ENCODE measurements around the gene ACAN.

The ACAN gene

DNA sequence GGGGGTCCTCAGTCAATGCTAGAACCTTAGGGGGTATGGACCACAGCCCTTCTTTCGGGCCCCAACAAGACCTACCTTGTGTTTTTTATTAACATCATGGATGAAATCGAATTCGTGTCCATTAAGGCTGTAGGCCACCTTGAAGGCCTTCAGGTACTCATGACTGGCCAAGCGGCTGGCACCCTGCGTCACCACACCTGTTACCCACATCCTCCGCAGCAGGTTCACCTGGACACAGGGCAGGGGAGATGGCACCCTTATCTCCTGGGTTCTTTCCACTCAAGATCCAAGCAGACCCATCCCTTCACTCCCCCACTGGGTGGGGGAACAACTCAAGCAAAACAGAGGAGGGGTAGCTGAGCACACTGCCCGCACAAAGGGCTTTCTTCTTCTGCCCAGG is 103.3 kb downstream of the ACAN start:
- no peak for DNase-seq (ENCODE audit: low read depth in 1 of 2, low spot score in 1 of 2)
- no peaks in the 10 kb centered on the region for H3K27me3 ChIP-seq (ENCODE audit: insufficient read depth, poor library complexity, severe bottlenecking)
- no peak overlapping the region for H3K27ac ChIP-seq (replicated peaks)
- TF ChIP-seq SPI1 (IDR thresholded peaks at IDR 0.05; ENCODE audit: borderline replicate concordance, low read depth) (no peak), POLR2AphosphoS5 (IDR thresholded peaks at IDR 0.05; ENCODE audit: low read depth) (no peak), GABPA (IDR thresholded peaks at IDR 0.05; ENCODE audit: low read depth) (no peak)
- H3K4me3 ChIP-seq (replicated peaks; ENCODE audit: insufficient read depth, low read length) = no peak overlapping the region

DNA sequence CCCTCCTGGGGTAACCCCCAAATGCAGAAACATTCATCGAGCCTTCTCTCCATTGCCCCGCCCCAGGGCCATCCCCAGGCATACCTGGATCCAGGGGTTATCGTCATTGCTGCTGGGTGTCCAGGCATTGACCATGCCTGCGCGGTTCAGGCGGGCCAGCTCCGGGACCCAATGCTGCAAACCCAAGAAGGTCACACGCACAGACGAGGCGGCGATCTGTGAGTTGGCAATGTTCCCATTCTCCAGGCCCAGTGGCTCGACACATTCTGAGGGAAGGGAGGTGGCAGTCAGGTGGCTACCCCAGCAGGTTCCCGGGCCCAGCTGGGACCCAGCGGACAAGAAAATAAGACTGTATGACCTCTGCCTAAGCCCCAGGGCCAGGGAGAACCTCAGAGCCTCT is 103.9 kb downstream of the ACAN start:
- TF ChIP-seq POLR2AphosphoS5 (IDR thresholded peaks at IDR 0.05; ENCODE audit: low read depth) = no peak
- TF ChIP-seq, protein P1, sequence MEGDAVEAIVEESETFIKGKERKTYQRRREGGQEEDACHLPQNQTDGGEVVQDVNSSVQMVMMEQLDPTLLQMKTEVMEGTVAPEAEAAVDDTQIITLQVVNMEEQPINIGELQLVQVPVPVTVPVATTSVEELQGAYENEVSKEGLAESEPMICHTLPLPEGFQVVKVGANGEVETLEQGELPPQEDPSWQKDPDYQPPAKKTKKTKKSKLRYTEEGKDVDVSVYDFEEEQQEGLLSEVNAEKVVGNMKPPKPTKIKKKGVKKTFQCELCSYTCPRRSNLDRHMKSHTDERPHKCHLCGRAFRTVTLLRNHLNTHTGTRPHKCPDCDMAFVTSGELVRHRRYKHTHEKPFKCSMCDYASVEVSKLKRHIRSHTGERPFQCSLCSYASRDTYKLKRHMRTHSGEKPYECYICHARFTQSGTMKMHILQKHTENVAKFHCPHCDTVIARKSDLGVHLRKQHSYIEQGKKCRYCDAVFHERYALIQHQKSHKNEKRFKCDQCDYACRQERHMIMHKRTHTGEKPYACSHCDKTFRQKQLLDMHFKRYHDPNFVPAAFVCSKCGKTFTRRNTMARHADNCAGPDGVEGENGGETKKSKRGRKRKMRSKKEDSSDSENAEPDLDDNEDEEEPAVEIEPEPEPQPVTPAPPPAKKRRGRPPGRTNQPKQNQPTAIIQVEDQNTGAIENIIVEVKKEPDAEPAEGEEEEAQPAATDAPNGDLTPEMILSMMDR (IDR thresholded peaks at IDR 0.05; ENCODE audit: insufficient read depth, low read length) = no peak
- TF ChIP-seq SPI1 (IDR thresholded peaks at IDR 0.05; ENCODE audit: borderline replicate concordance, low read depth) = no peak
- TF ChIP-seq, protein P2, sequence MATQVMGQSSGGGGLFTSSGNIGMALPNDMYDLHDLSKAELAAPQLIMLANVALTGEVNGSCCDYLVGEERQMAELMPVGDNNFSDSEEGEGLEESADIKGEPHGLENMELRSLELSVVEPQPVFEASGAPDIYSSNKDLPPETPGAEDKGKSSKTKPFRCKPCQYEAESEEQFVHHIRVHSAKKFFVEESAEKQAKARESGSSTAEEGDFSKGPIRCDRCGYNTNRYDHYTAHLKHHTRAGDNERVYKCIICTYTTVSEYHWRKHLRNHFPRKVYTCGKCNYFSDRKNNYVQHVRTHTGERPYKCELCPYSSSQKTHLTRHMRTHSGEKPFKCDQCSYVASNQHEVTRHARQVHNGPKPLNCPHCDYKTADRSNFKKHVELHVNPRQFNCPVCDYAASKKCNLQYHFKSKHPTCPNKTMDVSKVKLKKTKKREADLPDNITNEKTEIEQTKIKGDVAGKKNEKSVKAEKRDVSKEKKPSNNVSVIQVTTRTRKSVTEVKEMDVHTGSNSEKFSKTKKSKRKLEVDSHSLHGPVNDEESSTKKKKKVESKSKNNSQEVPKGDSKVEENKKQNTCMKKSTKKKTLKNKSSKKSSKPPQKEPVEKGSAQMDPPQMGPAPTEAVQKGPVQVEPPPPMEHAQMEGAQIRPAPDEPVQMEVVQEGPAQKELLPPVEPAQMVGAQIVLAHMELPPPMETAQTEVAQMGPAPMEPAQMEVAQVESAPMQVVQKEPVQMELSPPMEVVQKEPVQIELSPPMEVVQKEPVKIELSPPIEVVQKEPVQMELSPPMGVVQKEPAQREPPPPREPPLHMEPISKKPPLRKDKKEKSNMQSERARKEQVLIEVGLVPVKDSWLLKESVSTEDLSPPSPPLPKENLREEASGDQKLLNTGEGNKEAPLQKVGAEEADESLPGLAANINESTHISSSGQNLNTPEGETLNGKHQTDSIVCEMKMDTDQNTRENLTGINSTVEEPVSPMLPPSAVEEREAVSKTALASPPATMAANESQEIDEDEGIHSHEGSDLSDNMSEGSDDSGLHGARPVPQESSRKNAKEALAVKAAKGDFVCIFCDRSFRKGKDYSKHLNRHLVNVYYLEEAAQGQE (IDR thresholded peaks at IDR 0.05; ENCODE audit: insufficient replicate concordance, low read depth) = no peak
- TF ChIP-seq GABPA (IDR thresholded peaks at IDR 0.05; ENCODE audit: low read depth) = no peak
- H3K27ac ChIP-seq (replicated peaks) = no peak overlapping the region
- peaks cover 1% of the 10 kb centered on the region for H3K27me3 ChIP-seq (ENCODE audit: insufficient read depth, poor library complexity, severe bottlenecking)
- DNase-seq (ENCODE audit: low read depth in 1 of 2, low spot score in 1 of 2) = no peak
- no peak overlapping the region for H3K4me3 ChIP-seq (replicated peaks; ENCODE audit: insufficient read depth, low read length)

DNA sequence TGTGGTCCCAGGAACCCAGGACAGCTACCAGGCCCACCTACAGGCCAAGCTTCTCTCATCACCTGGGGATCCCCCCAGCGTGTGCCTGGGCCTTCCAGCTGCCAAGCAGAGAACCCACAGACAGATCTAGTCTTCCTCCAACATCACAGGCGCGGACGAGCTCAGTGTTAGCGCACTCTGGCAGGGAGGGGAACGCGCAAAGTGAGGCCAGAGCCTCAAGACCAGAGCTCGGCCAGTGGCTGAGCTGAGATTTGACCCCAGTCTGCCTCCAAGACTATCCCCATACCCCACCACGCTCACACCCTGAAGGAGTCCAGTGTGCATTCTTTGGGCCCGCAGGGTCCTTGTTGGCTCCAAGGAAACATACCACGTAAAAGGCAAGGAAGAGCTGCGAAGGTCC is 104.9 kb downstream of the ACAN start:
- no peak overlapping the region for H3K27ac ChIP-seq (replicated peaks)
- H3K27me3 ChIP-seq (ENCODE audit: insufficient read depth, poor library complexity, severe bottlenecking) = peaks cover 10% of the 10 kb centered on the region
- no peak for DNase-seq (ENCODE audit: low read depth in 1 of 2, low spot score in 1 of 2)
- TF ChIP-seq, protein P1 (IDR thresholded peaks at IDR 0.05; ENCODE audit: insufficient read depth, low read length) = no peak
- TF ChIP-seq SPI1 (IDR thresholded peaks at IDR 0.05; ENCODE audit: borderline replicate concordance, low read depth) (no peak), POLR2AphosphoS5 (IDR thresholded peaks at IDR 0.05; ENCODE audit: low read depth) (no peak), GABPA (IDR thresholded peaks at IDR 0.05; ENCODE audit: low read depth) (no peak)
- TF ChIP-seq, protein P2 (IDR thresholded peaks at IDR 0.05; ENCODE audit: insufficient replicate concordance, low read depth) = no peak
- no peak overlapping the region for H3K4me3 ChIP-seq (replicated peaks; ENCODE audit: insufficient read depth, low read length)

- H3K4me3 ChIP-seq (replicated peaks; ENCODE audit: insufficient read depth, low read length) = no peak overlapping the region
- DNase-seq (ENCODE audit: low read depth in 1 of 2, low spot score in 1 of 2) = no peak
- TF ChIP-seq, protein P1 (IDR thresholded peaks at IDR 0.05; ENCODE audit: insufficient read depth, low read length) = no peak
- no peak overlapping the region for H3K27ac ChIP-seq (replicated peaks)
- H3K27me3 ChIP-seq (ENCODE audit: insufficient read depth, poor library complexity, severe bottlenecking) = peaks cover 17% of the 10 kb centered on the region
Measured at GRCh38 chr15:88908697-88909621, 105.7 kb downstream of the ACAN start.
